ENCODE measurements around the gene APLNR. TPM values are rescaled to one million over a fixed set of nuclear protein-coding genes. Genes with fewer than 3 reads are reported as not detected.

APLNR gene
- total and polyA plus RNA-seq, 2 of the 8 experiments (the other 6 are each of a cell fraction or from before 2014, with no cell fraction given): 0.80 TPM; not detected in 1

DNA sequence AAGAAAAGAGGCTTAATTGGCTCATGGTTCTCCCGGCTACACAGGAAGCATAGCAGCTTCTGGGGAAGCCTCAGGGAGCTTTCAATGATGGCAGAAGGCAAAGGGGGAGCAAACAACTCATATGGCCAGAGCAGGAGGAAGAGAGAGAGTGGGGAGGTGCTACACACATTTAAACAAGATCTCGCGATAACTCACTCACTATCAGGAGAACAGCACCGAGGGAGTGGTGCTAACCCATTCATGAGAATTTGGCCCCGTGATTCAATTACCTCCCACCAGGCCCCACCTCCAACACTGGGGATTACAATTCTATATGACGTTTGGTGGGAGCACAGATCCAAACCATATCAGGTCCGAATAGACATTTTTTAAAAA lies 41.7 kb upstream of the APLNR start:
- DNase-seq (ENCODE audit: low read depth in 1 of 2, low spot score in 2 of 2) (no peak), FAIRE-seq (no peak)
- Histone ChIP-seq H3K9ac (replicated peaks in 1 of 4; ENCODE audit: extremely low read depth in 1 of 4, low read depth in 3 of 4, low read length in 3 of 4) (no peak overlapping the region; a peak in 1 of 7 replicates), H2AFZ (ENCODE audit: low read length) (no peak overlapping the region), H3K56ac (replicated peaks; ENCODE audit: insufficient read length, low read depth, low read length) (no peak overlapping the region), H2BK12ac (ENCODE audit: low read depth, low read length) (peak overlapping the region; percentile 44), H3K79me2 (ENCODE audit: control insufficient read depth in 1 of 2, insufficient read depth in 2 of 2, low read length in 2 of 2) (no peaks in the 10 kb centered on the region), H3K79me1 (ENCODE audit: low read depth, low read length) (no peaks in the 10 kb centered on the region), H2AK5ac (ENCODE audit: low read depth, low read length) (no peak overlapping the region), H4K91ac (replicated peaks; ENCODE audit: insufficient read length, low read length) (no peak overlapping the region), H3K23ac (ENCODE audit: insufficient read length) (no peak overlapping the region), H3K4me3 (ENCODE audit: extremely low read depth in 1 of 4, insufficient read depth in 2 of 4, low read depth in 3 of 4, low read length in 4 of 4) (no peak overlapping the region), H2BK5ac (ENCODE audit: low read depth, low read length) (0 out of 2 replicates have a peak overlapping the region, but pooled peaks have one; percentile 38), H2BK15ac (ENCODE audit: low read length) (no peak overlapping the region), H3K4me2 (ENCODE audit: insufficient read depth in 1 of 2, low read depth in 2 of 2, low read length in 2 of 2) (peak overlapping the region in 1 of 2 experiments; percentile 19; a peak in 1 of 4 replicates), H3K4ac (replicated peaks; ENCODE audit: insufficient read length, low read depth, low read length) (no peak overlapping the region), H4K20me1 (replicated peaks in 1 of 2; ENCODE audit: control insufficient read depth in 1 of 2, insufficient read depth in 2 of 2, low read length in 2 of 2) (no peaks in the 10 kb centered on the region), H2BK120ac (replicated peaks; ENCODE audit: low read depth, low read length) (no peak overlapping the region), H3K18ac (ENCODE audit: extremely low read depth, low read length) (peak overlapping the region; percentile 86), H3K23me2 (ENCODE audit: low read depth, low read length) (no peaks in the 10 kb centered on the region), H4K5ac (ENCODE audit: insufficient read length, low read depth, low read length) (no peak overlapping the region), H3K27me3 (replicated peaks in 1 of 4; ENCODE audit: control insufficient read depth in 3 of 4, extremely low read depth in 1 of 4, insufficient read depth in 3 of 4, low read length in 3 of 4) (peaks cover 0 to 2% (median 0%) of the 10 kb centered on the region in 4 experiments; a peak in 3 of 7 replicates), H3K14ac (ENCODE audit: insufficient read length) (no peak overlapping the region), H3K4me1 (replicated peaks in 1 of 4; ENCODE audit: control insufficient read depth in 3 of 4, insufficient read depth in 4 of 4, low read length in 3 of 4) (peaks cover 2 to 11% (median 7%) of the 10 kb centered on the region in 4 experiments; a peak in 6 of 7 replicates), H4K8ac (ENCODE audit: extremely low read depth, insufficient read depth, low read length) (no peak overlapping the region), H3K27ac (ENCODE audit: low read depth, low read length) (no peak overlapping the region), H2BK20ac (ENCODE audit: low read length) (peak overlapping the region; percentile 94; the same call in 1 of the 2 replicates), H3K9me3 (ENCODE audit: insufficient read depth in 2 of 2, low read depth in 1 of 2, low read length in 1 of 2) (peaks cover 0 to 7% of the 10 kb centered on the region in 2 experiments; a peak in 1 of 4 replicates), H3K36me3 (ENCODE audit: control insufficient read depth in 2 of 4, insufficient read depth in 4 of 4, low read length in 3 of 4) (no peaks in the 10 kb centered on the region)
- TF ChIP-seq TCF12 (IDR thresholded peaks at IDR 0.05; ENCODE audit: low read depth, low read length): no peak
- no peak for TF ChIP-seq SIN3A (conservative IDR thresholded peaks at IDR 0.05 in 1 of 2, IDR thresholded peaks at IDR 0.05 in 1 of 2; ENCODE audit: low read depth in 1 of 2, low read length in 2 of 2)
- no peak for TF ChIP-seq CHD1 (IDR thresholded peaks at IDR 0.05; ENCODE audit: low read depth, low read length)
- no peak for TF ChIP-seq RNF2 (IDR thresholded peaks at IDR 0.05; ENCODE audit: borderline replicate concordance, low read depth, low read length, missing control alignments, poor library complexity, severe bottlenecking)
- no peak for TF ChIP-seq RBBP5 (IDR thresholded peaks at IDR 0.05; ENCODE audit: borderline replicate concordance, low read depth, low read length)
- TF ChIP-seq CREB1 (IDR thresholded peaks at IDR 0.05): no peak
- TF ChIP-seq, protein P1, sequence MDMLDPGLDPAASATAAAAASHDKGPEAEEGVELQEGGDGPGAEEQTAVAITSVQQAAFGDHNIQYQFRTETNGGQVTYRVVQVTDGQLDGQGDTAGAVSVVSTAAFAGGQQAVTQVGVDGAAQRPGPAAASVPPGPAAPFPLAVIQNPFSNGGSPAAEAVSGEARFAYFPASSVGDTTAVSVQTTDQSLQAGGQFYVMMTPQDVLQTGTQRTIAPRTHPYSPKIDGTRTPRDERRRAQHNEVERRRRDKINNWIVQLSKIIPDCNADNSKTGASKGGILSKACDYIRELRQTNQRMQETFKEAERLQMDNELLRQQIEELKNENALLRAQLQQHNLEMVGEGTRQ (IDR thresholded peaks at IDR 0.05; ENCODE audit: low read length): no peak
- TF ChIP-seq KDM5A (IDR thresholded peaks at IDR 0.05; ENCODE audit: low read length): no peak
- TF ChIP-seq FOSL1 (IDR thresholded peaks at IDR 0.05; ENCODE audit: insufficient read depth, low read depth, low read length): no peak
- POLR2A ChIA-PET (ENCODE audit: partially characterized antibody): interaction anchor here (0.6 to 2.7 kb wide), 10 partner anchors 11 to 215 kb away, joined by 3 to 12 read pairs (median 4); partner anchors contain the start of gene TNKS1BP1
- CTCF ChIA-PET (ENCODE audit: partially characterized antibody): interaction anchor here (0.6 to 3.3 kb wide), 8 partner anchors 10 to 770 kb away, joined by 3 to 33 read pairs (median 4); no protein-coding TSS in a partner anchor
- WGBS, 2 experiments (ENCODE audit: extremely low coverage in 1 of 2, insufficient coverage in 1 of 2, insufficient read length in 1 of 2, insufficient replicate concordance in 2 of 2, low coverage in 1 of 2, low lambda C conversion rate in 2 of 2, missing lambda C conversion rate in 1 of 2): 78% methylated on average over 7 of the region's 7 CpGs; no CpG with 5 or more reads in 1 of the 2 experiments
